ENCODE results near the gene ABCA7.
A peak's percentile ranks its signal among the peaks of the same experiment; 100 is the strongest.

ABCA7 gene

GRCh38 chr19:1072371-1073015 lies 32.6 kb downstream of the ABCA7 start:
- DNase-seq (ENCODE audit: low spot score), result no peak

GRCh38 chr19:1073063-1073955 lies 33.4 kb downstream of the ABCA7 start:
- DNase-seq (ENCODE audit: low spot score), result no peak

- no peak for DNase-seq (ENCODE audit: low spot score)
Measured at GRCh38 chr19:1073956-1074517, 34.1 kb downstream of the ABCA7 start.

- peak; percentile 94 for DNase-seq (ENCODE audit: low spot score)
Measured at GRCh38 chr19:1074544-1075283, 34.8 kb downstream of the ABCA7 start.

- DNase-seq (ENCODE audit: low spot score), result no peak
Measured at GRCh38 chr19:1076046-1076386, 36.1 kb downstream of the ABCA7 start.

- no peak for DNase-seq (ENCODE audit: low spot score)
Measured at GRCh38 chr19:1076951-1077350, 37.0 kb downstream of the ABCA7 start.

GRCh38 chr19:1079566-1080111 lies 39.7 kb downstream of the ABCA7 start:
- DNase-seq (ENCODE audit: low spot score), result no peak

- DNase-seq (ENCODE audit: low spot score), result no peak
Measured at GRCh38 chr19:1080360-1081161, 40.7 kb downstream of the ABCA7 start.

GRCh38 chr19:1081301-1082164 lies 41.6 kb downstream of the ABCA7 start:
- no peak for DNase-seq (ENCODE audit: low spot score)

GRCh38 chr19:1082165-1082927 lies 42.4 kb downstream of the ABCA7 start:
- DNase-seq (ENCODE audit: low spot score), result peak; percentile 78

- no peak for DNase-seq (ENCODE audit: low spot score)
Measured at GRCh38 chr19:1082928-1083816, 43.3 kb downstream of the ABCA7 start.

- no peak for DNase-seq (ENCODE audit: low spot score)
Measured at GRCh38 chr19:1084024-1084868, 44.3 kb downstream of the ABCA7 start.

- no peak for DNase-seq (ENCODE audit: low spot score)
Measured at GRCh38 chr19:1085053-1085658, 45.2 kb downstream of the ABCA7 start.

GRCh38 chr19:1085676-1086442 lies 46.0 kb downstream of the ABCA7 start:
- DNase-seq (ENCODE audit: low spot score), result no peak

GRCh38 chr19:1086613-1087012 lies 46.7 kb downstream of the ABCA7 start:
- DNase-seq (ENCODE audit: low spot score), result no peak

- DNase-seq (ENCODE audit: low spot score), result no peak
Measured at GRCh38 chr19:1087813-1088415, 48.0 kb downstream of the ABCA7 start.

All from LoVo (cell line).